H9 (cell line): ENCODE data around the gene PTPRN2. TPM values are rescaled to one million over a fixed set of nuclear protein-coding genes. Genes with fewer than 3 reads are reported as not detected.

Experiments used
- DNase-seq: peaks from one replicate; pipeline ENCODE4 v3.0.0-alpha.2; 2017
- H2AFZ ChIP-seq: one replicate; pipeline ENCODE4 v1.6.1; 2013; ENCODE audit warnings: mild to moderate bottlenecking, low read length, control low read depth, moderate library complexity
- H2AK5ac ChIP-seq: 2 replicates; pipeline ENCODE4 v1.6.1; 2013; ENCODE audit warnings: low read length, control low read depth, mixed read lengths; ENCODE audit not compliant: insufficient read length
- H2BK120ac ChIP-seq: one replicate; pipeline ENCODE4 v1.6.1; 2013; ENCODE audit warnings: low read depth, mild to moderate bottlenecking, low read length, control low read depth, inconsistent platforms; ENCODE audit not compliant: poor library complexity, severe bottlenecking
- H2BK12ac ChIP-seq: 2 replicates; pipeline ENCODE4 v1.6.1; 2013; ENCODE audit warnings: low read length, control low read depth, mixed read lengths, low read depth; ENCODE audit not compliant: insufficient read length
- H2BK15ac ChIP-seq: 2 replicates; pipeline ENCODE4 v1.6.1; 2013; ENCODE audit warnings: low read depth, low read length, control low read depth
- H2BK20ac ChIP-seq: one replicate; pipeline ENCODE4 v1.6.1; 2013; ENCODE audit warnings: low read depth, mild to moderate bottlenecking, low read length, control low read depth, inconsistent platforms; ENCODE audit not compliant: poor library complexity, severe bottlenecking
- H2BK5ac ChIP-seq: 2 replicates; pipeline ENCODE4 v1.6.1; 2013; ENCODE audit warnings: low read length, control low read depth, mixed read lengths; ENCODE audit not compliant: insufficient read length
- H3K14ac ChIP-seq: 2 replicates; pipeline ENCODE4 v1.6.1; 2013; ENCODE audit warnings: low read length, control low read depth; ENCODE audit not compliant: insufficient read depth
- H3K18ac ChIP-seq: 2 replicates; pipeline ENCODE4 v1.6.1; 2013; ENCODE audit warnings: low read depth, mild to moderate bottlenecking, mixed read lengths, low read length, control low read depth; ENCODE audit not compliant: insufficient read length
- H3K23ac ChIP-seq: 2 replicates; pipeline ENCODE4 v1.6.1; 2013; ENCODE audit warnings: low read length, control low read depth, mixed read lengths, low read depth; ENCODE audit not compliant: insufficient read length
- H3K23me2 ChIP-seq: 2 replicates; pipeline ENCODE4 v1.6.1; 2013; ENCODE audit warnings: low read depth, mild to moderate bottlenecking, mixed read lengths, low read length, control low read depth; ENCODE audit not compliant: insufficient read length, poor library complexity, severe bottlenecking
- H3K27ac ChIP-seq: 2 replicates; pipeline ENCODE4 v1.5.1; 2013; ENCODE audit warnings: low read length, control low read depth, mixed read lengths, low read depth; ENCODE audit not compliant: insufficient read length
- H3K27me3 ChIP-seq: 2 replicates; pipeline ENCODE4 v1.6.1; 2013; ENCODE audit warnings: low read length, control low read depth, inconsistent platforms; ENCODE audit not compliant: insufficient read depth
- H3K4ac ChIP-seq: 2 replicates; pipeline ENCODE4 v1.6.1; 2013; ENCODE audit warnings: low read depth, mild to moderate bottlenecking, control low read depth, inconsistent platforms, low read length, moderate library complexity
- H3K4me1 ChIP-seq: 2 replicates; pipeline ENCODE4 v1.6.1; 2013; ENCODE audit warnings: low read length, control low read depth, inconsistent platforms; ENCODE audit not compliant: insufficient read depth
- H3K4me2 ChIP-seq: 2 replicates; pipeline ENCODE4 v1.6.1; 2013; ENCODE audit warnings: low read length, control low read depth, mixed read lengths; ENCODE audit not compliant: insufficient read length, insufficient read depth
- H3K56ac ChIP-seq: 2 replicates; pipeline ENCODE4 v1.6.1; 2013; ENCODE audit warnings: low read depth, mild to moderate bottlenecking, mixed read lengths, low read length, control low read depth; ENCODE audit not compliant: insufficient read length
- H3K79me1 ChIP-seq: 2 replicates; pipeline ENCODE4 v1.6.1; 2013; ENCODE audit warnings: low read depth, mild to moderate bottlenecking, moderate library complexity, low read length, control low read depth, inconsistent platforms; ENCODE audit not compliant: insufficient read depth, poor library complexity, severe bottlenecking
- H3K79me2 ChIP-seq: 2 replicates; pipeline ENCODE4 v1.6.1; 2013; ENCODE audit warnings: low read length, control low read depth, inconsistent platforms; ENCODE audit not compliant: insufficient read depth
- H3K9ac ChIP-seq: 2 replicates; pipeline ENCODE4 v1.6.1; 2013; ENCODE audit warnings: low read length, control low read depth, mixed read lengths; ENCODE audit not compliant: insufficient read length; ENCODE audit errors: extremely low read depth
- H3K9me3 ChIP-seq: one replicate; pipeline ENCODE4 v1.6.1; 2013; ENCODE audit warnings: low read depth, low read length, inconsistent platforms; ENCODE audit not compliant: control insufficient read depth
- H3T11ph ChIP-seq: one replicate; pipeline ENCODE4 v1.6.1; 2013; ENCODE audit warnings: mild to moderate bottlenecking, low read length, control low read depth, inconsistent platforms
- H4K20me1 ChIP-seq: one replicate; pipeline ENCODE4 v1.6.1; 2013; ENCODE audit not compliant: control insufficient read depth, insufficient read length, insufficient read depth
- H4K5ac ChIP-seq: 2 replicates; pipeline ENCODE4 v1.6.1; 2013; ENCODE audit warnings: low read depth, mild to moderate bottlenecking, mixed read lengths, low read length, control low read depth; ENCODE audit not compliant: insufficient read length
- H4K8ac ChIP-seq: replicated peaks from 2 replicates; pipeline ENCODE4 v1.6.1; 2013; ENCODE audit warnings: low read length, control low read depth, mixed read lengths, low read depth; ENCODE audit not compliant: insufficient read length
- H4K91ac ChIP-seq: 2 replicates; pipeline ENCODE4 v1.6.1; 2013; ENCODE audit warnings: low read depth, mild to moderate bottlenecking, moderate library complexity, mixed read lengths, low read length, control low read depth; ENCODE audit not compliant: insufficient read length
- H3K27ac Mint-ChIP-seq, 3 experiments: 2 replicates in 2 of 3; 3 replicates in 1 of 3; pipeline ENCODE4 v1.8.0; 2020 to 2021; ENCODE audit warnings: mixed read lengths in 3 of 3, mild to moderate bottlenecking in 1 of 3, moderate library complexity in 1 of 3
- H3K27me3 Mint-ChIP-seq: 2 replicates; pipeline ENCODE4 v1.8.0; 2021; ENCODE audit warnings: low read depth, mild to moderate bottlenecking, moderate library complexity, mixed read lengths
- H3K36me3 Mint-ChIP-seq, 3 experiments: 2 replicates in 2 of 3; 3 replicates in 1 of 3; pipeline ENCODE4 v1.8.0; 2020 to 2021; ENCODE audit warnings: low read depth in 3 of 3, mixed read lengths in 3 of 3; ENCODE audit not compliant: insufficient read depth in 1 of 3
- H3K4me1 Mint-ChIP-seq, 2 experiments: 2 replicates each; pipeline ENCODE4 v1.8.0; 2020; ENCODE audit warnings: mixed read lengths in 2 of 2
- H3K4me3 Mint-ChIP-seq, 2 experiments: 2 replicates in 1 of 2; 3 replicates in 1 of 2; pipeline ENCODE4 v1.8.0; 2020 to 2021; ENCODE audit warnings: mild to moderate bottlenecking in 2 of 2, mixed read lengths in 2 of 2, moderate library complexity in 1 of 2
- H3K9me3 Mint-ChIP-seq, 2 experiments: 2 replicates in 1 of 2; 3 replicates in 1 of 2; pipeline ENCODE4 v1.8.0; 2020; ENCODE audit warnings: mild to moderate bottlenecking in 2 of 2, mixed read lengths in 2 of 2, moderate library complexity in 1 of 2
- CTCF ChIP-seq: fragments of 200-600 bp; sonication (generic); conservative IDR thresholded peaks from 3 replicates; pipeline ENCODE4 v1.8.0; 2021; ENCODE audit warnings: antibody characterized with exemption, mild to moderate bottlenecking
- WGBS: extraction: QIAGEN DNeasy Blood & Tissue Kit; methylation state at CpG from one replicate; pipeline ENCODE4 v1.1.7; 2013; ENCODE audit warnings: missing lambda C conversion rate, low lambda C conversion rate, mixed read lengths; ENCODE audit not compliant: insufficient read length; ENCODE audit errors: extremely low coverage; 5-methylcytosine and 5-hydroxymethylcytosine counted together
- total RNA-seq: library from RNA; stranded (reverse); gene quantifications from 2 replicates; pipeline ENCODE4 v1.2.1, GENCODE V29; 2021

PTPRN2 gene
- total RNA-seq, 1 experiment from 2014 or later, result 5.2 TPM

- Mint-ChIP-seq H3K27me3 (peaks cover 2% of the 10 kb centered on the region), H3K9me3 (peaks cover 0 to 6% of the 10 kb centered on the region in 2 experiments; a peak in 1 of 5 replicates), H3K27ac (peak overlapping the region in 1 of 3 experiments; percentile 68; a peak in 1 of 7 replicates), H3K36me3 (peaks cover 0 to 2% (median 2%) of the 10 kb centered on the region in 3 experiments; a peak in 2 of 7 replicates), H3K4me1 (peaks cover 6 to 22% of the 10 kb centered on the region in 2 experiments), H3K4me3 (no peak overlapping the region)
- no peaks in the 10 kb centered on the region for H3K23me2 ChIP-seq
- H3K23ac ChIP-seq, result no peak overlapping the region
- no peak overlapping the region for H2BK15ac ChIP-seq
- no peak for TF ChIP-seq CTCF
- H3K79me1 ChIP-seq, result no peaks in the 10 kb centered on the region
- H3K27ac ChIP-seq, result no peak overlapping the region
- H3K27me3 ChIP-seq, result no peaks in the 10 kb centered on the region
- no peak overlapping the region for H2BK5ac ChIP-seq
- H4K8ac ChIP-seq, result no peak overlapping the region
- no peaks in the 10 kb centered on the region for H4K20me1 ChIP-seq
- H3K14ac ChIP-seq, result no peak overlapping the region
- H3K18ac ChIP-seq, result no peak overlapping the region
- no peak overlapping the region for H4K5ac ChIP-seq
- no peak overlapping the region for H3K56ac ChIP-seq
- no peak overlapping the region for H2BK12ac ChIP-seq
- no peak overlapping the region for H2AK5ac ChIP-seq
- H3K9me3 ChIP-seq, result no peaks in the 10 kb centered on the region
- no peak overlapping the region for H4K91ac ChIP-seq
- DNase-seq, result no peak
- no peaks in the 10 kb centered on the region for H3K79me2 ChIP-seq
- H2BK120ac ChIP-seq, result no peak overlapping the region
- H3T11ph ChIP-seq, result no peak overlapping the region
- no peak overlapping the region for H3K4ac ChIP-seq
- H2AFZ ChIP-seq, result no peak overlapping the region
- H3K4me2 ChIP-seq, result no peak overlapping the region
- WGBS, result no CpG with 5 or more reads among the region's 11 CpGs
- H2BK20ac ChIP-seq, result no peak overlapping the region
- H3K4me1 ChIP-seq, result no peaks in the 10 kb centered on the region
- H3K9ac ChIP-seq, result no peak overlapping the region
Observed at GRCh38 chr7:157991761-157992160, 595.9 kb downstream of the PTPRN2 start.
